HG03139 (cell line): ENCODE results near the gene LYSMD1.

Source experiments
- ATAC-seq: cut with Tn5 transposase; IDR thresholded peaks from one replicate; pipeline ENCODE4 v1.9.1; 2021; ENCODE audit not compliant: unreplicated experiment

The LYSMD1 gene

DNA sequence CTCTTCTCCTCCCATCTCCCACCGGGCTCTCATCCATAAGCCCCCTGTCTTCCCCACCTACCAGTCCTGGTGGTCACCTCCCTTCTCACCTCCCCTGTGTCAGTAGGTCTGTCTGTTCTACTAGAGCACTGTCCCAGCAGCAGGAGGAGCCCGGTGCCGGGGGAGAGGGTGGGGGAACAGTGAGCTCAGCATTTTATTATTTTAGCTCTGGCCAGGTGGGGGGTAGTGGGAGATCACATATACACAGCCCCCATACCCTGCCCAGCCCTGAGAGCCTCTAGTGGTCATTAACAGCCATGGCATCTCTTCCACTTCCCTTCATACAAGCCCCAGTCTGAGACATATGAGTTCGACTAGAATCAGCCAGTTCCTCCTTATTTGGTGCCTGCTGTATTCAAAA lies 10.2 kb upstream of the LYSMD1 start, which contains the start of gene TMOD4:
Gene TMOD4, minus strand, starts transcription at position 119 of the 400 bp plus-strand sequence. CDS start 1,106 bp downstream, outside the sequence.
- ATAC-seq = no peak

DNA sequence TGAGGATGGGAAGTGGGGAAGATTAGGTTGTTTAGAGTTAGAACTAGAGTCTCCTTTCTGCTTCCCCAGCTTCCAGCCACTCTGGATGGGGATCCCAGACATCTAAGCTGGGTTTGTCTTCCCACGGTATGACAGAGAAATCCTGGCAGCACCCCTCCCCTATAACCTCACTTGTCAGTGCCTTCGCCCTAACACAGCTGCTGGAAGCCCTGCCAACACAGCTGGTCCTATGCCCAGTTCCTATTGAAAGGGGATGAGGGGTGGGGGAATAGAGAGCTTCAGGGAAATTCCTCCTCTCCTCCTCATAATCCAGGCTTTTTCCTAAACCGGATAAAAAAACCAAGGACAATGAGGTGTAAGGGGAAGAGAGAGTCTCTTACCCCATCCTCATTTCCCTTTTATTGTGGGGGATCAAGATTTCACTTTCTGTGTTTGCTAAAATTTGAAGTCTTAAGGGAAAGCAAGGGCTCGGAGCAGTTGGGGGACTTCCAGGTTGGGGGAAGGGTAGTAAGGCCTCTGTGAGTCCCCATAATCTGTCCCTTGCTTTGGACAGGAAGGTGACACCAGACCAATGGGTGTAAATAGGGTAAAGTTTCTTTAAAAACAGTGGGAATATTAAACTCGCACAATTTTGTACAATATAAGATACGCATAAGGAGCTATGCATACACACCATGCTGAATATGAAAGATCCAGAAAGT lies 9.5 kb upstream of the LYSMD1 start:
- ATAC-seq = no peak

DNA sequence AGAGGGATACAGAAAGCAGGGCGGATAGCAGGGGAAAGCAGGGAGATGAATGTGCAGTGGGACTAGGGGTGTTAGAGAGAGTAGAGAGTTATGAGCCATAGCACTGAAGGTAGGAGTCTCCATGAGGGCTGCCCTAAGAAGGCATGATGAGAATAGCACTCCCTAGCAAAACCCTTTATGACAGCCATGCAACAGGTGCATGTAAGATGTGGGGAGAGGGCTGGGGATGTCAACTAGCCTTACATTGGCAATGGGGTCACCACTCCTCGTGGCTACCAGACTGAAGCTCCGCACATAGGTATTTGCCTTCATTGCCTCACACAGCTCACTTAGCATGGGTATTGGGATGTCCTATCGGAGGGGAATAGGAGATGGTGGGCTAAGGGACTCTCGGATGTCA lies 5.5 kb upstream of the LYSMD1 start:
- ATAC-seq = no peak

DNA sequence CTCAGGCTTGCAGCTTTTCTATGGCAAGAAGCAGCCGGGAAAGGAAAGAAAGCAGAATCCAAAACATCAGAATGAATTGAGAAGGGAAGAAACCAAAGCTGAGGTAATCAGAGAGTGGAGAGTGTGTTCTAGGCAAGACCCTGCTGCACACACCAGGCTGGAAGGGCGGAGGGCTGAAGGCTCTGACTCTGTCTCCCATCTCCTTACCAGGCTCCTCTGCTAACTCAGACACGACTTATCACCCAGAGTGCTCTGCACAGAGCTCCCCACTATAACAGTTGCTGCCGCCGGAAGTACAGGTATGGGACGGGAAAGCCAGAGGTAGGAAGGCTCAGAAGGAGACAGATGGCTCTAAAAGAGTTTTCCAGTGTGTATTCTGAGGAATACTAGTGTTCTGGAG lies 1.4 kb upstream of the LYSMD1 start:
- no peak for ATAC-seq

DNA sequence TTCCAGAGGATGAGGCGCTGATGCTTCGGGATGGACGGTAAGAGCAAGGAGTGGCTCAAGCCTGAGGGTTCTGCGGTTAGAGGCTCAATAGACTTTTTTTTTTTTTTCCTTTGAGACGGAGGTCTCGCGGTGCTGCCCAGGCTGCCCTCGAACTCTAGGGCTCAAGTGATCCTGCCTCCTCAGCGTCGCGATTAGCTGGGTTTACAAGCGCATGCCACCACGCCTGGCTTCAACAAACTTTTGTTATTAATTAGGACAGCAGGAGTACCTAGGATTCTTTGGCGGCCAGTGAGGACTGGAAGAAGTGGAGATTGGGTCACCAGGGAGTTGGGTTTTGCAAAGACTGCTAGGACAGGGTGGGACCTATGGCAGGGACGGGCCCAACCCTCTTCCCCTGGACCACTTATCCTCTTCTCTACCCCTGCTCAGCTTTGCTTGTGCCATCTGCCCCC lies 829 bp upstream of the LYSMD1 start:
- no peak for ATAC-seq

DNA sequence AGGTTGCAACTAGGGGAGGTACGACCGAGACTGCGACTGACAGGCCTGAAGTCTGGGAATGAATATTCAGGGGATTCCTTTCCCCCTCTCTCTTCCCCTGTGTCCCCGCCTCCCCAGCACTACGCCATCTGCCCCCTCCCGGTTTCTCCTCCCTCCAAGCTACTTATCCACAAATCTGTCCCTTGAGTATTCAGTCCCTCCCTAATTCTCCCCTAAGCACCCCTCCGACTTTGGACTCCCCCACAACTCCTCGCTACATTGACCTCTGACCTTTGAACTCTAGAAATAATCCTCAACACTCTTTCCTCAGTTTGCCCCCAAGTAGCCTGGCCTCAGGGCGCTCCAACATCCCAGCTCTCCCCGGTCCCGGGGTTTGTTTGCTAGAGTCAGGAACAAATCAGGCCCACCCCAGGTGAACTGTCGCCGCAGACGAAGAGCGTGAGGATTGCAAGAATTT lies 393 bp downstream of the LYSMD1 start:
- ATAC-seq = no peak

DNA sequence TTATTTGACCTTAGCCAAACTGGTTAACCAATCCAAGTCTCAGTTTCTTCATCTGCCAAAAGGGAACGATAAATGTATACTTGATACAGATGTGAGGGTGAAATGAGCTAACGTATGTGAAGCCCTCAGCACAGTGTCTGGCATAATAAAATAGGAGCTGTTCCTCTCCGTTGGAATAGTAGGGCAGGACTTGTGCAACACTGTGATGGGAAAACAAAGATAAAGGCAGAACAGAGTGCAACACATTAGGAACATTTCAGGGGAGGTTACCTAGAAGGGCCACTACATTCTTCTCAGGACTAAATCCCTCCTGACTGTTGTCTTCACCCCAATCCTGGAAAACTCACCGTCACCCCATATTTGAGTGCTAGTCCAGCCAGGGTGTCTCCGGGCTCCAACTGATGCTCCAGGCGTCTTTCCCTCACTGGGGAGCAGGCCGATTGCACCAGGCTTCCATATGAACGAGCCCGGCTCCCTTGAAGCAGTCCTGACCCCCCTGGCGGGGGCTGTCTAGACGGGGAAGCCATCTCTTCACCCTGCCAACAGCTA lies 896 bp downstream of the LYSMD1 start:
- no peak for ATAC-seq

DNA sequence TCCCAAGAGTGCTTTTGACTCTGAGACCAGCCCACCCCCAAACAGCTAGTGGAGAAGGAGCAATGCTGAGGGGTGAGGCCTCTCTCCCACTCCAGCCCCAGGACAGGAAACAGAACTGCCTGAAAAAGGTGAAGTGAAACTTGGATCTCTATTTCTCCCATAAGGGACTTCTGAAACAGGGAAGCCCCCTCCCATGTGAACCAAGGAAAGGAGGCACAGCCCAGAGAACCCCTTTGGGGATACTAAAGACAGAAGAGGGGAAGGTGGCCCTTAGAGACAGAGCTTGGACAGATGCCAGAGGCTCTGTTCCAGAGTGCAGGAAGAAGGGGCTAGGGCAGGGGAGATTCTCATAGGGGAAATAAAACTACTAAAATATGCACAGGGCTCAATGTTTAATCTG lies 6.3 kb downstream of the LYSMD1 start:
- no peak for ATAC-seq

DNA sequence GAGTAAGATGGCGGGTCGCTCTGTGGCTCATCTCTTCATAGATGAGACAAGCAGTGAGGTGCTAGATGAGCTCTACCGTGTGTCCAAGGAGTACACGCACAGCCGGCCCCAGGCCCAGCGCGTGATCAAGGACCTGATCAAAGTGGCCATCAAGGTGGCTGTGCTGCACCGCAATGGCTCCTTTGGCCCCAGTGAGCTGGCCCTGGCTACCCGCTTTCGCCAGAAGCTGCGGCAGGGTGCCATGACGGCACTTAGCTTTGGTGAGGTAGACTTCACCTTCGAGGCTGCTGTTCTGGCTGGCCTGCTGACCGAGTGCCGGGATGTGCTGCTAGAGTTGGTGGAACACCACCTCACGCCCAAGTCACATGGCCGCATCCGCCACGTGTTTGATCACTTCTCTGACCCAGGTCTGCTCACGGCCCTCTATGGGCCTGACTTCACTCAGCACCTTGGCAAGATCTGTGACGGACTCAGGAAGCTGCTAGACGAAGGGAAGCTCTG lies 6.9 kb downstream of the LYSMD1 start:
- no peak for ATAC-seq

DNA sequence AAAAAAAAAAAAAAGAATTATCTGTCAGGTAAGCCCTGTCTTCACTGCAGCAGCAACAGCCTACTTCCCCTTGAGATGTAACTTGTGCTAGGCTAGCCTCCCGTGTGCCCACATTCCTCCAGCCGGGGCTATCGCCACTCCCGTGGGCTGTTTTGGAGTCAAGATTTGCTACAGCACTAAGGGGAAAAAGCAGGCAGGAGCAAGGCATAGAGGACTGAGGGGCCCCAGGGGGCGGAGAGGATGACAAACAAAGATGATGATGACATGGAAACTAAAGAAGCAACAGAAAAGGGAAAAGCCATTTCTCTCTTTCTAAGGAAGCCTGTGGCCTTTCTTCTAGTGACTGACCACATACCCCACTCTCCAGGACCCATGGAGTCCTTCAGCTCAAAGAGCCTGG lies 7.4 kb downstream of the LYSMD1 start:
- ATAC-seq = no peak

DNA sequence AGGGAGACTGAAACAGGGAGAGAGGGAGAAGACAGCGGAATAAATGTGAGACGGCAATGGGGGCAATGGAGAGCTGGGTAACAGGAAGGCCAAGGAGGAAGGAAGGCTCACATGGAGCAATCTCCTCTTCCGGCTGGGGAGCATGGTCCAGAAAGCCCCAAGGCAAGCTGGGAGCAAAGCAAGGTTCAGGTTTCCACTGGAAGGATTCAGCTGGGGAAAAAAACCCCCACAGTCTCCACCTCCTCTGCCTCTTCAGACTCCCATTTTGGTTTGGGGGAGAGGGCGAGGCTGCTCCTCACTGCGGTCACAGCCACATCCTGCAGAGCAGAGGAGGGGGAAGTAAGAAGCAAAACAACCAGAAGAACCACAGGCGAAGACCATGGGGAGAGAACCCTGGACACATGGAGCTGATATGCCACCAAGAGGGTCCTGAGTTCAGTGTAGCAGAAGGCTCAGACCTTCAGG lies 8.6 kb downstream of the LYSMD1 start:
- ATAC-seq = peak; percentile 51

DNA sequence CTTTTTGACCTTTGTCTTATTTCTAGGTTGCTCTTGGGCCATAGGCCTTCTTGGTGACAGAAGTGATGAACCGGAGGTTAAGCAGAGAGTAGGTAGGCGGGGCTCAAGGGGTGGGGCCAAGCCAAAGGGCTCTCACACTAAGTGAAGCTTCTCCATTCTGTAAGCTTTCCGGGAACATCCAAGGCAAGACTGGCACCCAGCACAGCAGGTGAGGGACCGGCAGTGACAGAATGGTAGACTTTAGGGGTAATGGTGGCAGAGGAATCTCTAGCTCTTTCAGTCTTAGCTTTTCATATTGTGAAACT lies 9.2 kb downstream of the LYSMD1 start, which contains the start of gene TNFAIP8L2:
Gene TNFAIP8L2, plus strand, starts transcription at position 135 of the 305 bp plus-strand sequence. CDS start 2,049 bp downstream, outside the sequence.
- peak; percentile 53 for ATAC-seq

DNA sequence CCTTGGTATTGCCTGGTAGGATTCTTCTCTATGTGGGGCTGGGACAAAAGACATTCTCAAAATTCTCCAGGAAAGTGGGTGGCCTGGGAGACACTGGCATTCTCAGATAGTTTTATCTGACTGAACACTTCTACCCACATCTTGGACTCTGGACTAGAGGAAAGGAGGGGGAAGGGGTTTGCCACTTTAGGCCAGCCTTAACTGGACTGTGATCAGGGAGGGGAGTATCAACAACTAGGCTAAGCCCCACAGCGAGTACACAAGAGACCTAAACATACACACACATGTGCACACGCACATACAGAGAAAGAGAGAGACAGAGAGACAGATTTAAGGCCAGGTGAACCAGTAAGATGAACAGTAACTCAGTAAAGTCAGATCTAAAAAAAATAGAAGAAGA lies 18.0 kb downstream of the LYSMD1 start:
- ATAC-seq = no peak

DNA sequence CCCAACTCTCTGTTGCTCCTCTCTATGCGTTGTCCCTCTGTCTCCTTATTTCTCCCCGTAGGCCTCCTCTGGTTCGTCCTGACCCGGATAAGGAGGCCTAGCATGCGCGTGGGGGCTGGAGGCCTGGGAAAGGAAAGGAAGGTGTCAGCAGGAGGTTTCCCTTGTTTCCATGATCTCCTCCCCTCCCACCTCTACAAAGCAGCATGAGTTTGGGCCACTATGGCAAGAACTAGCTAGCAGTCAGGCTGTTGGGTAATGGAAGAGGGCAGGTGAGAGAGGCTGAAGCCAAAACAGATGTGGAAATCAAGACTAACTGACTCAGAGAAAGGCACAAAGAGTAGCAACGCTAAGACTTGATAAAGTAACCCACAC lies 18.6 kb downstream of the LYSMD1 start:
- ATAC-seq = no peak

DNA sequence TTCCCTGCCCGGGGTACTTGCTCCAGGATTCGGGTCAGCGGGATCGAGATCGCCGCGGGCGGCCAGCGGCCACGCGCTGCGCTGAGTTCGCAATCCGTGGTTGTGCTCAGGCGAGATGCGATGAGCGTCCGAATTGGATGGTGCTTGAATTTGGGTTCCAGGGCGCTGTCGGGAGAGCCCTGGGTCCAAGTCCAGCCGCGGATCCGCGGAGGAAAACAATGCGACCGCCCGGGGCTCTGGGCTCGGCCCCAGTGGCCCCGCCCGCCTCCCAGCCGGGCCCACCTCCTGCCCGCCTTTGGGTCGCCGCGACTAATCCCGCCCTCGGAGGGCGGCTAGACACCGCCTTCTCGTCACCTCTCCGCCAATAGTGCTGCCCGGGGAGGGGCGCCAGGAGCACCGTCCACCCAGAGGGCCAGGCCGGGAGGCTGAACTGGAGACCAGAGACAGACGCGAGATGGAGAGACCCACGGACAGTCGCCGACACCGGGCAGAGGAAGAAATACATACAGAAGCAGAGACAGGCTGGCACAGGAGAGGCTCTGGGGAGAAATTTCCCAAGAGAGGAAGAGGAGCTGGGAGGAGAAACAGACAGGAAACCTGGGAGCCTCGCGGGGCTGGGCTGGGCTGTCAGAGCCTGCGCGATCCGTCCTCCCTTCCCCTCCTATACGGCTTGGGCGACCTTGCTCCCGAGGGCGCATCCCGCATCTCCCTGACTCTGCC lies 19.1 kb downstream of the LYSMD1 start, which contains the start of gene SEMA6C:
Gene SEMA6C, minus strand, starts transcription at position 220 of the 720 bp plus-strand sequence. CDS start 4,010 bp downstream, outside the sequence.
- ATAC-seq = peak; percentile 93

DNA sequence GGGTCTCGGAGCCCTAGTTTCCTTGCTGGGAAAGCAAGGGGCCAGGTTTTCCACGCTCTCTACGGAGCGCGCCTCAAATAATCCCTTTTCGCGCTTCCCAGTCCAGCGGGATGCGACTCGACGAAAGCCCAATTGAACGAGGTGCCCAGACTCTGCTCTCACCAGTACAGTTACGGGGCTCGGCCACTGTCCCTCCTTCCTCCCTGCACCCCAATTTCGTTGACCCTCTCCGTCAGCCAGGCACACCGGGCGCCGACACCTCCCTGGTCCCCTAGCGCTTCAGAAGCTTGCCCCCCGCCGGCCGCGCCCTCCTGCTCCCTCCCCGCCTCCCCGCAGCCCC lies 19.7 kb downstream of the LYSMD1 start:
- no peak for ATAC-seq

DNA sequence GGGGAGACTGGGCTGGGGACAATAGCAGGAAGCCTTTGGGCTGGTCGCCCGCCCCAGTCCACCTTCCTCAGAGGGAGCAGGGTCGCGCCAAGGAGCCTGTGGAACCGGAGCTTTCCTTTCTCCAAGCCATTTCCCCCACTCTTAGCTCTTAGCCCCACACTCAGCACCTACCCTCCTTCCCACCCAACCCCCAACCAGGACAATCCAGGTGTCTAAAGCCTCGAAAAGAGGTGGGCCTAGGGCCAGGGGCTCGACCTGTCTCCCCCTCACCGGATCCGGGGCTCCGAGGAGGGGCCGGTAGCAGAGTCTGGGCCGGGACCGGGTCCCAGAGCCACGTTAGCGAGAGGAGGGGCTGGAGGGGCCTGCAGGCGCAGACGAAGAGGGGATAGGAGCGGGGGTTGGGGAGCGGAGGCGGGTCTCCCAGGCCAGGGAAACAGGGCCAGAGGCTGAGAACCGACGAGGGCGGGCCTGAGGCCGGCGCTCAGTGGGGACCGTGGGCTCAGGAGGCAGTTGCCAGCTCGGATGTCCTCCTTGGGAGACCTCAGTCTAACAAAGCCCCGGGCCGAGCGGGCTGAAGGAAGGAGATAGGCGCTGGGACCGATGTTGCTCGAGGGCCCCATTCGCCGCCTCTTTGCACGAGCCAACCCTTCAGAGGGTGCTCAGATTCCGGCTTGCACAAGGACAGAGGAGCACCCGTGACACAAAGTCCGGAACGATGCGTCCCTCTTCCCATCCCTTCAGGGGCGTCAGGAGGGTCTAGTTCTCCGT lies 20.2 kb downstream of the LYSMD1 start:
- ATAC-seq = no peak

DNA sequence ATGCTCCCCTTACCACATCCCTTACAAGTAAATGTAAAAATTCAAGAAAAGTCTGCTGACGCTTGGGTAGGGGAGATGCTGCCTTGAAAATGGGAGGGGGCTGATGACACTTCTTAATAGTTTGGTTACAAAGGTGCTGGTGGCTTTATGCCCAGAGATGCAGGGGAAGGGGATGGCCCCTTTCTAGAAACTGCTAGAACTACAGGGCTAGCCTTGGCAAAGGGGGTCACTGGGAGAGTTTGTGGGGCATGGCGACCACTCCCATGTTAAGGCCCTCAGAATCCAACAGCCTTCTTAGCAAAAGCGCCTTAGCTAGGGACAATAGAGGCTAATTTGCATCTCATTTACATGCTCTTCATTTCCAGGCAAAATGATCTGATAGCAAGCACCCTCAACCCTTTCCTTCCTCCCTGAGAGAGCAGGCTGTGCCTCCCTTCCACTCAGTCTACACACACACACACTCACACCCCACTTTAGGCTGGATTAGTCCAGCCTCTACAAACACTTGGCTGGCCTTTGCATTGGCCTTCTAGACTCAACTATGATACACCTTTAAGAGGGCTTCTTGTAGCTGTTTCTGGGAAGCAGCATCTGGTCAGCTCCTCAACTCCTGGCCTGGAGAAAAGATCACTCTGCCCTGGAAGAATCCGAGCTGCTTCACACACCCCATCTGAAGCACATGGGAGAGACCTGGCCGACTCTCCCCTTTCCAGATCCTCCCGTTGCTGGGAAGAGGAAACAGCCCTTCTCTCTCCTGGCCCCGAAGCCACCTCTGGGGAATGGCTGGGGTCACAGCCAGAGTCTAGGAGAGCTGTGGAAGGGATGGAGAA lies 21.0 kb downstream of the LYSMD1 start:
- ATAC-seq = no peak

DNA sequence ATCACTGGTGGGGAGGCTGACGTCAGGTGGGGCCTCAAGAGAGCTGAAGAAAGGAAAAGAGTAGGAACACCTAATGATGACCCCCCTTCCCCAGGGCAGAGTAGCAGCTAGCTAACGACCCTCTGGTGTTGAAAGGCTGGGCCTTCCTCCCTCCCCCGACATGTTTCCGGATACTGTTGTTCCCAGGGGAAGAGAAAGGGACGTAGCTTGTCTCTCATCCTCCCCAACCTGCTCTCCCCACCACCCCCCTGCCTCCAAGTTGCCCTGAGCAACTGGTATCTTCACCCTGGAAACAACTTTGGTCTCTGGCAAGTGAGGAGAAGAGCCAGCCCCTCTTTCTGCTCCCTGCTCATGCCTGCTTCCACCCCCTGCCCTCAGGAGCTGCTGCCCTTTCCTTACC lies 21.7 kb downstream of the LYSMD1 start:
- no peak for ATAC-seq

DNA sequence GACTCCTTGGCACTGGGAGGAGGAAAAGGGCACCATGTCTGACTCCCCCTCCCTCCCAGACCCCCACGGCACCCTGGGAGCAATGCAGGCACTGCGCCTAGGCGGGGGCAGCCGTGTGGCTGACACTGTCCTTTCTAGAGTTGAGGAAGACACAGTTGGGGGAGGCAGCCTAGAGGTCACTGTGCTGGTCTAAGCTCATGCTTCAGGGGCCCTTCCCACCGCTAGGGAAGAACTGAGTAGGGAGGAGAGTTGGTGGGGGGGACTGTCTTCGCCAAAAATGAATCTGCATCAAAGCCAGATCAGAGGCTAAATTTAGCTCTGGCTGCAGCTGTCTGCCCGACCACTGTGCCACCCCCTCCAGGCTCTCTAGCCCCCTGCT lies 22.7 kb downstream of the LYSMD1 start:
- ATAC-seq = no peak
